HCT116 (cell line): ENCODE results near the gene ALLC. TPM values are rescaled to one million over a fixed set of nuclear protein-coding genes. Genes with fewer than 3 reads are reported as not detected.

Experiments used
- ATAC-seq: fragments of 200-7000 bp; cut with Tn5 transposase; 2 replicates; pipeline ENCODE4 v1.9.1; 2020; ENCODE audit warnings: mild to moderate bottlenecking, moderate library complexity
- BruUV-seq: library from RNA; stranded (reverse); fragments of 400-500 nt; replicated peaks from 2 replicates; lab custom pipeline; 2021; lab: Mats Ljungman, UMichigan
- CTCF ChIA-PET: fragments of 300-600 bp; sonication (Branson Sonifier 250); formaldehyde crosslinking; loops from one replicate; lab custom pipeline; 2021; ENCODE audit warnings: antibody characterized with exemption; lab: Charles Lee
- POLR2A ChIA-PET: fragments of 300-600, 350-600 bp; sonication (Branson Sonifier 250); formaldehyde crosslinking; loops from one replicate; lab custom pipeline; 2021; ENCODE audit warnings: antibody characterized with exemption; lab: Charles Lee
- RAD21 ChIA-PET, 2 experiments: fragments of 300-600 bp; sonication (Branson Sonifier 250); formaldehyde crosslinking; loops; one replicate each; lab custom pipeline; 2023; ENCODE audit warnings: low total read pairs in 2 of 2; ENCODE audit not compliant: uncharacterized antibody in 2 of 2, unreplicated experiment in 2 of 2, low non-redundant PET in 1 of 2; lab: Charles Lee
- DNase-seq: peaks from one replicate; pipeline ENCODE4 v3.0.0-alpha.2; 2010; ENCODE audit warnings: low read depth, low spot score
- H2AFZ ChIP-seq: fragments of 200-600 bp; shearing (Covaris generic), sonication (generic); 2 replicates; pipeline ENCODE4 v1.6.1; 2017; ENCODE audit warnings: low read depth, mixed run types, mixed read lengths, antibody characterized with exemption, low read length; ENCODE audit not compliant: poor library complexity, severe bottlenecking
- H3K27ac ChIP-seq: 2 replicates; pipeline ENCODE4 v1.5.1; 2012; ENCODE audit warnings: low read depth, low read length
- H3K27me3 ChIP-seq: fragments of 200-600 bp; sonication (generic); 2 replicates; pipeline ENCODE4 v1.6.1; 2016; ENCODE audit warnings: mixed run types, low read length, mixed read lengths; ENCODE audit not compliant: insufficient read depth
- H3K36me3 ChIP-seq, 2 experiments: fragments of 200-500 bp in 1 of 2; fragments of 200-600 bp in 1 of 2; sonication (Bioruptor generic) in 1 of 2; sonication (generic) in 1 of 2; 2 replicates each; pipeline versions ENCODE4 v1.5.1 to v1.6.1; 2014 to 2016; ENCODE audit warnings: low read length in 2 of 2, inconsistent platforms in 1 of 2, mixed read lengths in 1 of 2, mixed run types in 1 of 2; ENCODE audit not compliant: insufficient read depth in 2 of 2, control insufficient read depth in 1 of 2
- H3K4me1 ChIP-seq, 2 experiments: fragments of 200-600 bp in 1 of 2; sonication (generic) in 1 of 2; 2 replicates each; pipeline versions ENCODE4 v1.5.1 to v1.6.1; 2012 to 2017; ENCODE audit warnings: low read length in 2 of 2, inconsistent platforms in 1 of 2, mild to moderate bottlenecking in 1 of 2, mixed read lengths in 1 of 2, mixed run types in 1 of 2, moderate library complexity in 1 of 2; ENCODE audit not compliant: insufficient read depth in 2 of 2, control insufficient read depth in 1 of 2
- H3K4me2 ChIP-seq: fragments of 200-600 bp; sonication (generic); 2 replicates; pipeline ENCODE4 v1.6.1; 2017; ENCODE audit warnings: mixed run types, low read length, mixed read lengths
- H3K4me3 ChIP-seq, 2 experiments: fragments of 200-600 bp in 1 of 2; sonication (generic) in 1 of 2; replicated peaks in 1 of 2; 2 replicates each; pipeline ENCODE4 v1.5.1; 2011 to 2016; ENCODE audit warnings: low read length in 2 of 2, control low read depth in 1 of 2, low read depth in 1 of 2, mild to moderate bottlenecking in 1 of 2, mixed read lengths in 1 of 2, mixed run types in 1 of 2
- H3K79me2 ChIP-seq: fragments of 200-600 bp; sonication (generic); 2 replicates; pipeline ENCODE4 v1.6.1; 2017; ENCODE audit warnings: mild to moderate bottlenecking, mixed run types, low read length, moderate library complexity, mixed read lengths; ENCODE audit not compliant: insufficient read depth
- H3K9ac ChIP-seq: fragments of 200-600 bp; sonication (generic); 2 replicates; pipeline ENCODE4 v1.6.1; 2016; ENCODE audit warnings: low read length, mixed read lengths
- H3K9me2 ChIP-seq: fragments of 200-600 bp; sonication (generic), shearing (Covaris generic); 2 replicates; pipeline ENCODE4 v1.6.1; 2017; ENCODE audit warnings: mixed run types, mild to moderate bottlenecking, moderate library complexity; ENCODE audit not compliant: insufficient read depth
- H3K9me3 ChIP-seq, 2 experiments: fragments of 200-500 bp in 1 of 2; fragments of 200-600 bp in 1 of 2; sonication (Bioruptor generic) in 1 of 2; sonication (generic) in 1 of 2; 2 replicates each; pipeline ENCODE4 v1.6.1; 2014 to 2017; ENCODE audit warnings: low read length in 2 of 2, mixed read lengths in 2 of 2, inconsistent platforms in 1 of 2, low read depth in 1 of 2, mild to moderate bottlenecking in 1 of 2, mixed run types in 1 of 2, moderate library complexity in 1 of 2; ENCODE audit not compliant: control insufficient read depth in 1 of 2, insufficient read depth in 1 of 2
- H4K20me1 ChIP-seq: fragments of 200-600 bp; sonication (generic), shearing (Covaris generic); 2 replicates; pipeline ENCODE4 v1.6.1; 2017; ENCODE audit warnings: mixed run types, mild to moderate bottlenecking, moderate library complexity; ENCODE audit not compliant: insufficient read depth
- CBX3 ChIP-seq: IDR thresholded peaks from 2 replicates; pipeline ENCODE4 v1.6.1; 2012; ENCODE audit warnings: low read depth
- CEBPB ChIP-seq: IDR thresholded peaks from 2 replicates; pipeline ENCODE4 v1.6.1; 2012; ENCODE audit warnings: low read depth
- ELF1 ChIP-seq: IDR thresholded peaks from 2 replicates; pipeline ENCODE4 v1.6.1; 2012; ENCODE audit warnings: low read depth, borderline replicate concordance
- FOSL1 ChIP-seq: IDR thresholded peaks from 2 replicates; pipeline ENCODE4 v1.6.1; 2012; ENCODE audit warnings: low read depth
- POLR2AphosphoS5 ChIP-seq: IDR thresholded peaks from 2 replicates; pipeline ENCODE4 v1.6.1; 2011; ENCODE audit warnings: mild to moderate bottlenecking, low read depth, low read length, moderate library complexity
- RAD21 ChIP-seq: IDR thresholded peaks from 2 replicates; pipeline ENCODE4 v1.6.1; 2012; ENCODE audit warnings: low read depth, mild to moderate bottlenecking
- SIN3A ChIP-seq: IDR thresholded peaks from 2 replicates; pipeline ENCODE4 v1.6.1; 2012; ENCODE audit warnings: low read depth
- TCF7L2 ChIP-seq: IDR thresholded peaks from 2 replicates; pipeline ENCODE4 v1.7.0; 2011; ENCODE audit warnings: borderline replicate concordance, inconsistent platforms; ENCODE audit not compliant: insufficient read depth, insufficient read length; ENCODE audit errors: extremely low read depth
- intact Hi-C: fragments of 100-400 bp; cut with micrococcal nuclease; formaldehyde crosslinking; loops from 2 replicates; pipeline ENCODE4 v1.10.0; 2022
- total RNA-seq: library from RNA; stranded (reverse); gene quantifications from one replicate; pipeline ENCODE4 v1.2.1, GENCODE V29; 2021; ENCODE audit not compliant: unreplicated experiment
- TF ChIP-seq, protein P1 (sequence below): IDR thresholded peaks from 2 replicates; pipeline ENCODE4 v1.6.1; 2011; ENCODE audit warnings: mild to moderate bottlenecking, low read length, moderate library complexity; ENCODE audit not compliant: insufficient replicate concordance; ENCODE audit errors: extremely low read depth
- TF ChIP-seq, protein P2 (sequence below): IDR thresholded peaks from 2 replicates; pipeline ENCODE4 v1.6.1; 2012; ENCODE audit warnings: low read depth

ALLC gene
- total RNA-seq, 1 experiment from 2014 or later: not detected

DNA sequence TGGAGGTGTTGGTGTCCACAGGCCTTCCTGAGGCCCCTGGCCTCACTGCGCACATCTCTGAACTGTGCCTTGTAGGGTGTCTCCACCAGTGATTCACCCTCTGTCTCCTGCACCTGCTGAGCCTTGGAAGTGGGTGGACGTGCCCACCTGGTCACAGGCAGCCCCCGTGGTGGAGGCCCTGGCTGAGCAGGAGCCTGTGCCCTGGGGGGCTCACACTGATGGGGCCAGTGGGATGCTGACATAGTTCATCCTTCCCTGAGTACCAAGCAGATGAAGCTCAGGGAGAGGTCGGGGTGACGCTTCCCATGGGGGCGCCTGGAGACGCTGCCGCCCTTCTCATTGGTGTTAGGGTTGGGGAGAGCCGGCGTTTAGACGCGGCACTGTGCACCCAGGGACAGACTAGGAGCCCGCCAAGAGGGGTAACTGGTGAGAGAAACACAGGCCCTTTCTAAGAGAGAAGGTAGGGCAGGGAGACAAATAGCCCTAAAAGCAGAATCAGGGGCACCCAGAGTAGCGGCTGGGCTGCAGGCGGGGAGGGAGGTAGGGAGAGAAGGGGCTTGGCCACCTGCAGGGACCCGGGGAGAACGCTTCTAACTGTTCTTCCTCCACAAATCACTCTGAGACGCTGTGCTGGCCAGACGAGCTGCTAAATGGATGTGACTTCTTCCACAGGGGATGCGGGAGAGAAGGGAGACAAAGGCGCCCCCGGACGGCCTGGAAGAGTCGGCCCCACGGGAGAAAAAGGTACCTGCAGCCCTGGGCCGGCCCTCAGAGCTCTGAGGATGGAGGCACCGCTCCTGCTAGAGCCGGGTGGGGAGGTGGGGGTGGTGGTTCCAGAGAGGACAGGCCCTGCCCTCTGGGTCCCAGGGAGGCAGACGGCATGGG lies 45.1 kb upstream of the ALLC start:
- H3K4me3 ChIP-seq: no peak overlapping the region
- RAD21 ChIA-PET: no interaction called here
- BruUV-seq: no TSS peak
- H3K4me1 ChIP-seq: no peaks in the 10 kb centered on the region
- POLR2A ChIA-PET: no interaction called here
- no peaks in the 10 kb centered on the region for H3K9me2 ChIP-seq
- no peak overlapping the region for H2AFZ ChIP-seq
- no peaks in the 10 kb centered on the region for H3K79me2 ChIP-seq
- H3K9ac ChIP-seq: no peak overlapping the region
- no peaks in the 10 kb centered on the region for H4K20me1 ChIP-seq
- no peak for DNase-seq
- H3K27ac ChIP-seq: no peak overlapping the region
- no peaks in the 10 kb centered on the region for H3K27me3 ChIP-seq
- TF ChIP-seq FOSL1: no peak
- TF ChIP-seq, protein P1, sequence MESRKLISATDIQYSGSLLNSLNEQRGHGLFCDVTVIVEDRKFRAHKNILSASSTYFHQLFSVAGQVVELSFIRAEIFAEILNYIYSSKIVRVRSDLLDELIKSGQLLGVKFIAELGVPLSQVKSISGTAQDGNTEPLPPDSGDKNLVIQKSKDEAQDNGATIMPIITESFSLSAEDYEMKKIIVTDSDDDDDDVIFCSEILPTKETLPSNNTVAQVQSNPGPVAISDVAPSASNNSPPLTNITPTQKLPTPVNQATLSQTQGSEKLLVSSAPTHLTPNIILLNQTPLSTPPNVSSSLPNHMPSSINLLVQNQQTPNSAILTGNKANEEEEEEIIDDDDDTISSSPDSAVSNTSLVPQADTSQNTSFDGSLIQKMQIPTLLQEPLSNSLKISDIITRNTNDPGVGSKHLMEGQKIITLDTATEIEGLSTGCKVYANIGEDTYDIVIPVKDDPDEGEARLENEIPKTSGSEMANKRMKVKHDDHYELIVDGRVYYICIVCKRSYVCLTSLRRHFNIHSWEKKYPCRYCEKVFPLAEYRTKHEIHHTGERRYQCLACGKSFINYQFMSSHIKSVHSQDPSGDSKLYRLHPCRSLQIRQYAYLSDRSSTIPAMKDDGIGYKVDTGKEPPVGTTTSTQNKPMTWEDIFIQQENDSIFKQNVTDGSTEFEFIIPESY: no peak
- no peak for TF ChIP-seq POLR2AphosphoS5
- no peak for TF ChIP-seq CEBPB
- H3K9me3 ChIP-seq: 0 out of 4 replicates have a peak, but pooled peaks cover 0 to 3% of the 10 kb centered on the region in 2 experiments
- intact Hi-C loops: no loop called here
- no peaks in the 10 kb centered on the region for H3K36me3 ChIP-seq
- no peak for ATAC-seq
- CTCF ChIA-PET: no interaction called here
- H3K4me2 ChIP-seq: no peak overlapping the region

DNA sequence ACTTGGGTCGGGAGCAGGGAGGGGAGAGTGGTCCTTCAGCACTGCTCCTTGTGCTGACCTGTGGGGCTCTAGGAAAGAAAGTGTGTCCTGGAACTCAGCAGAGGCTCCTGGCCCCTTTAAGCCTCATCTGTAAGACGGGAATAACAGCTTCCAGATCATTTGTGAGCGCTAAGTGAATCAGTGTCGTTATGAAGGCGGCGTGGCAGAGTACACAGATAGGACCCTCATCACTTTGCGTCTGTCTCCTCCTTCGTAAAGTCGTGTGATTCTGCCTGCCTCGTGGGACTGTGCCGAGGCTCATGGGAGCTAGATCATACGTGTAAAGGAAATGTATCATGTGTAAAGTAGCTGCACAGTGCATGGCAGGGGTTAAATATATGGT lies 44.5 kb upstream of the ALLC start:
- Histone ChIP-seq H3K4me2 (no peak overlapping the region), H3K79me2 (no peaks in the 10 kb centered on the region), H3K36me3 (no peaks in the 10 kb centered on the region), H4K20me1 (no peaks in the 10 kb centered on the region), H3K27ac (no peak overlapping the region), H3K27me3 (no peaks in the 10 kb centered on the region), H3K9me2 (no peaks in the 10 kb centered on the region), H3K4me3 (no peak overlapping the region), H2AFZ (no peak overlapping the region), H3K4me1 (no peaks in the 10 kb centered on the region), H3K9ac (no peak overlapping the region), H3K9me3 (0 out of 4 replicates have a peak, but pooled peaks cover 0 to 3% of the 10 kb centered on the region in 2 experiments)
- no TSS peak for BruUV-seq
- ChIA-PET RAD21 (no interaction called here), POLR2A (no interaction called here), CTCF (no interaction called here)
- no peak for ATAC-seq
- no peak for TF ChIP-seq RAD21
- TF ChIP-seq TCF7L2: no peak
- TF ChIP-seq, protein P2, sequence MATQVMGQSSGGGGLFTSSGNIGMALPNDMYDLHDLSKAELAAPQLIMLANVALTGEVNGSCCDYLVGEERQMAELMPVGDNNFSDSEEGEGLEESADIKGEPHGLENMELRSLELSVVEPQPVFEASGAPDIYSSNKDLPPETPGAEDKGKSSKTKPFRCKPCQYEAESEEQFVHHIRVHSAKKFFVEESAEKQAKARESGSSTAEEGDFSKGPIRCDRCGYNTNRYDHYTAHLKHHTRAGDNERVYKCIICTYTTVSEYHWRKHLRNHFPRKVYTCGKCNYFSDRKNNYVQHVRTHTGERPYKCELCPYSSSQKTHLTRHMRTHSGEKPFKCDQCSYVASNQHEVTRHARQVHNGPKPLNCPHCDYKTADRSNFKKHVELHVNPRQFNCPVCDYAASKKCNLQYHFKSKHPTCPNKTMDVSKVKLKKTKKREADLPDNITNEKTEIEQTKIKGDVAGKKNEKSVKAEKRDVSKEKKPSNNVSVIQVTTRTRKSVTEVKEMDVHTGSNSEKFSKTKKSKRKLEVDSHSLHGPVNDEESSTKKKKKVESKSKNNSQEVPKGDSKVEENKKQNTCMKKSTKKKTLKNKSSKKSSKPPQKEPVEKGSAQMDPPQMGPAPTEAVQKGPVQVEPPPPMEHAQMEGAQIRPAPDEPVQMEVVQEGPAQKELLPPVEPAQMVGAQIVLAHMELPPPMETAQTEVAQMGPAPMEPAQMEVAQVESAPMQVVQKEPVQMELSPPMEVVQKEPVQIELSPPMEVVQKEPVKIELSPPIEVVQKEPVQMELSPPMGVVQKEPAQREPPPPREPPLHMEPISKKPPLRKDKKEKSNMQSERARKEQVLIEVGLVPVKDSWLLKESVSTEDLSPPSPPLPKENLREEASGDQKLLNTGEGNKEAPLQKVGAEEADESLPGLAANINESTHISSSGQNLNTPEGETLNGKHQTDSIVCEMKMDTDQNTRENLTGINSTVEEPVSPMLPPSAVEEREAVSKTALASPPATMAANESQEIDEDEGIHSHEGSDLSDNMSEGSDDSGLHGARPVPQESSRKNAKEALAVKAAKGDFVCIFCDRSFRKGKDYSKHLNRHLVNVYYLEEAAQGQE: no peak
- TF ChIP-seq SIN3A: no peak
- TF ChIP-seq CBX3: no peak
- TF ChIP-seq, protein P1: no peak
- TF ChIP-seq ELF1: no peak
- intact Hi-C loops: no loop called here
- DNase-seq: no peak
